Measurements from ENCODE around the gene PHTF2.

Gene PHTF2

GRCh38 chr7:77982926-77983550 is 184.5 kb downstream of the PHTF2 start:
- no peak overlapping the region for H3K4me3 ChIP-seq (ENCODE audit: low read length)
- DNase-seq (ENCODE audit: low read depth): no peak
- TF ChIP-seq CTCF (conservative IDR thresholded peaks at IDR 0.05; ENCODE audit: low read length): no peak

- TF ChIP-seq CTCF (conservative IDR thresholded peaks at IDR 0.05; ENCODE audit: low read length): no peak
- no peak overlapping the region for H3K4me3 ChIP-seq (ENCODE audit: low read length)
- DNase-seq (ENCODE audit: low read depth): no peak
Measured at GRCh38 chr7:77983973-77984372, 185.4 kb downstream of the PHTF2 start.

- TF ChIP-seq CTCF (conservative IDR thresholded peaks at IDR 0.05; ENCODE audit: low read length): no peak
- no peak for DNase-seq (ENCODE audit: low read depth)
- no peak overlapping the region for H3K4me3 ChIP-seq (ENCODE audit: low read length)
Measured at GRCh38 chr7:77985232-77985973, 186.8 kb downstream of the PHTF2 start.

- TF ChIP-seq CTCF (conservative IDR thresholded peaks at IDR 0.05; ENCODE audit: low read length): no peak
- no peak overlapping the region for H3K4me3 ChIP-seq (ENCODE audit: low read length)
- DNase-seq (ENCODE audit: low read depth): no peak
Measured at GRCh38 chr7:77985974-77986339, 187.4 kb downstream of the PHTF2 start.

GRCh38 chr7:77989981-77990566 is 191.5 kb downstream of the PHTF2 start:
- H3K4me3 ChIP-seq (ENCODE audit: low read length): no peak overlapping the region
- DNase-seq (ENCODE audit: low read depth): no peak
- TF ChIP-seq CTCF (conservative IDR thresholded peaks at IDR 0.05; ENCODE audit: low read length): no peak

- DNase-seq (ENCODE audit: low read depth): no peak
- no peak overlapping the region for H3K4me3 ChIP-seq (ENCODE audit: low read length)
- TF ChIP-seq CTCF (conservative IDR thresholded peaks at IDR 0.05; ENCODE audit: low read length): no peak
Measured at GRCh38 chr7:77991656-77992055, 193.1 kb downstream of the PHTF2 start.

GRCh38 chr7:77993838-77994237 is 195.3 kb downstream of the PHTF2 start:
- no peak overlapping the region for H3K4me3 ChIP-seq (ENCODE audit: low read length)
- no peak for DNase-seq (ENCODE audit: low read depth)
- TF ChIP-seq CTCF (conservative IDR thresholded peaks at IDR 0.05; ENCODE audit: low read length): no peak
